ENCODE results near the gene TTC7B.

The TTC7B gene

GRCh38 chr14:90740946-90741681 lies 75.1 kb downstream of the TTC7B start:
- DNase-seq (ENCODE audit: low spot score), result no peak

DNA sequence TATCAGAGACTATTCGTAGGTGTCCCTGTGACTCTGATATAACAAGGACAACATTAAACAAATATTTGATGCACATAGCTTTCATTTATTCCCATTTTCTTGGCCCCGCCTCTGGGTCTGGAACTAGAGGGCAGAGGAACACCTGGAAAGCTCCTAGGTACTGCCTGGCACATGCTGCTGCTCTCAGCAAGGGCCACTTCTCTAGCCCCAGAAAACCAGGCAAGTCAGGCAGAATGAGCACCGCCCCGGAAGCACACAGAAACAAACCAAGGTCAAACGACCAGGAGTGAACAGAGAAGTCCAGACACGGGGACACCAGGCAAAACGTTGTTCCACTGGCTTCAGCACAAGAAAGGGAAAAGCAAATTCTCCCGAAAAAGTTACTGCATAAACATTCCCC lies 76.1 kb downstream of the TTC7B start:
- DNase-seq (ENCODE audit: low spot score), result no peak

GRCh38 chr14:90739318-90740068 lies 76.7 kb downstream of the TTC7B start:
- DNase-seq (ENCODE audit: low spot score), result no peak

DNA sequence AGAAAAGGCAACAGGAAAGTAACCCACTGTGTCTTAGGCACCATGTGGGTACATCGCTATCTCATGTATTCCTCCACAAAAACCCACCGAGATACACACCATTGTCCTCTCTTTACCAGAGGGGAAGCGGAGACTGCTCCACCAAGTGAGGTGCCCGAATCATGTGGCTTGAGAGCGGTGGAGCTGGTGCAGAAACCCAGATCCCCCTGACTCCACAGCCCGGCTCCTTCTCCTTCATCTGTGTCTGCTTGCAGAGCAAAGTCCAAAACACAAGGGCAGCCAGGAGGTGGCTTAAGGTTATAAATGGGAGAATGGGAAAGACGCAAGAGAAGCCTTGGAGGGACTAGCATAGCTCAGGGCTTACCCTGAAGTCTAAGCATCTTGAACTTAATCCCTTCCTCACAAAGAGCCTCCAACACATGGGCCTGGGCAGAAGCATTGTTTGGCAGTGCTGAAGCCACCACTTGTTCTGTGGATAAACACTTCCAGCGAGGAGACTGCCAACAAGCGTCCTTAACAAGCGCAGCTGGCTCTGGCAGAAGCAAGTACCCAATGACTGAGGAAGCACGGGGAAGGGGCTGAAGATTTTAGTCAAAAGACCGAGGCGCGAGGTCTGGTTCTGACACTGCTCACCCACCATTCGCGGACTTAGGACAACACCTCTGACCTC lies 83.0 kb downstream of the TTC7B start:
- DNase-seq (ENCODE audit: low spot score), result no peak

- DNase-seq (ENCODE audit: low spot score), result no peak
These were observed 83.5 kb downstream of the TTC7B start for GRCh38 chr14:90732718-90733117.

DNA sequence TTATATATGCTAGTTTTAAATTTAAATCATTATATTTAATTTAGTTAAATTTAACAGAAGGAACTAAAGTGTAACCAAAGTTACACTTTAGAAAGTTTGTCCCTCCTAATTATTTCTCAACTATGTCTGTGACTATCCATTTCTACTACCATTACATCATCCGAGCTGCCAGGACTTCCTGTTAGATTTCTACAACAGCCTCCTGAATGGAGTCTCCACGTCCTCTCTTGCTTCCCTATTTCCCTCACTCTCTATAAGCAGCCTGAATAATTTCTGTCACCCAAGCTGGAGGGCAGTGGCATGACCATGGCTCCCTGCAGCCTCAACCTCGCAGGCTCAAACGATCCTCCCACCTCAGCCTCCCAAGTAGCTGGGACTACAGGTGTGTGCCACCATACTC lies 84.1 kb downstream of the TTC7B start:
- no peak for DNase-seq (ENCODE audit: low spot score)

GRCh38 chr14:90731487-90731886 lies 84.7 kb downstream of the TTC7B start:
- DNase-seq (ENCODE audit: low spot score), result no peak

DNA sequence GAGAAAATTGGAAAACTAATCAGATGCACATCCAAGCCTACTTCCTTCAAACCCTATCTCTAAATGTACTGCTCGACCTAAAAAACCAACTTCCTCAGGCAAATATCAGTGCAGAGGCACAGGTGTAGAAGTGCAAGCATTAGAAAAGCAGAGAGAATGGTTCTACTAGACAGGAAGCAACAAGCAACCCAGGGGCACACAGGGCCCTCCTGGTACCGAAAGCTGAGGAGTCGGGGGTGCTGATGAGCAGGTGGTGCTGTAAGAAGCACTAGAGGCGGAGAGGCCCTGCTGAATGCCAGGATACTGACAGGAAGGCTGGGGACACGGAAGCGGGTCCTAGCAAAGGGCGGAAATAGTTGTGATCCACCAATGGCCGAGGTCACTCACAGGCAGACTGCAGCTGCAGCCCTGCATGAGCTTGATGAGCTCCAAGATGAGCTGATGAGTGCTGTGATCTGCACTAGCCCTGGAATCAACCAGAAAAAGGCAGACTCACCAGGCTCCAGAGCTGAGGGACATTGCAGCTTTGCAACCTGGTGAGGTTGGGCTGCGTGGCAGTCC lies 85.9 kb downstream of the TTC7B start:
- no peak for DNase-seq (ENCODE audit: low spot score)

GRCh38 chr14:90728951-90729350 lies 87.3 kb downstream of the TTC7B start:
- DNase-seq (ENCODE audit: low spot score), result no peak

DNA sequence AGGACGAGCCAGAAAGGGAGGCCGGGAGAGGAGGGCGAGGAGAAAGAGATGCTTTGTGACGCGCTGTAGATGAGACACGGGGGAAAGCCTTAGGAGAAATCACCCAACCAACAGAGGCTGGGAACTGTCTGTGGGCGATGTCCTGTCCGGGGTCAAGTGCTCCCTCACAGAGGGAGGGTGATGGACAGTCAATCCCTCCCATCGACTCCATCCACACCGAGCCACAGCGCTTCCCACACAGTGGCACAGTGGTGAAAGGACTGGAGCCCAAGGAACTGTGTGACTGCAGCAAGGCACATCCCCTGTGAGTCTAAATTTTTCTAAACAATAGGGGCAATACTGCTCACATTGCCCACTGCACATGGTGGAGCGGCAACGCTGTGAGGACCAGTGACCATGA lies 89.1 kb downstream of the TTC7B start:
- DNase-seq (ENCODE audit: low spot score), result no peak

DNA sequence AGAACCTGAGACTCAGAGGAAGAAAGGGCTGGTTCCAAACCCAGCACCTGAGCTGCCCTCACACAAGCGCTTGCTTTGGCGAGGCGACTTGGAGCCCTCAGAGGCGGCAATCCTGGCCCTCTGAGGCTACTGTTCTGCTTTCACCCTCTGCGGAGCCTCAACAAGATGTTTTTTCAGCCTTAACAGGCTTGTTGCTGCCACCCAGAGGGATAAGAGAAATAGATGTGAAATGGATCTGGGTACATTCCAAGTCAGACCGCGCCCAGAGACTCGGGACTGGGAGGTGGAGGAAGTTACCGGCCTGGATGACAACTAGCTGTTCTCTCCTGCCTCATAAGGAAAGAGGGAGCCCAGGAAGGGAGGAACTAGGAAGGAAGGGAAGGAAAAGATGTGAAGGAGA lies 89.6 kb downstream of the TTC7B start:
- DNase-seq (ENCODE audit: low spot score), result no peak

- DNase-seq (ENCODE audit: low spot score), result no peak
These were observed 91.4 kb downstream of the TTC7B start for GRCh38 chr14:90724866-90725265.

DNA sequence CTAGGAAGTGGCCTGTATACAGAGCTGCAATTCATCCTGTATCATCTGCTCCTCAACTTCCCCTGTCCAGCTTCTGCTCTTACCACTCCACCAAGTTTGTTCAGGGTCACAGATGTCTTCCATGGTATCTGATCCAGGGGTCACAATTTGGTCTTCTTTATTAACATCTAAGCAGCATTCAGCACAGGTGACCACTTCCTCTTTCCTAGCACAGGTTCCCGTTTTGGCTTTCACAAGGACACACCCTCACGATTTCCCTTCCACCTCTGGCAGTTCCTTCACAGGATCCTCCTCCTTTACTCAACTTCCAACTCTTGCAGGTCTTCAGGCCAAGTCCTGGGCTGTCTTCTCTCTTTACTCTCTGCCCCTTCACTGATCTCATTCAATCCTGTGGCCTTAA lies 93.6 kb downstream of the TTC7B start:
- no peak for DNase-seq (ENCODE audit: low spot score)

GRCh38 chr14:90721619-90722305 lies 94.5 kb downstream of the TTC7B start:
- no peak for DNase-seq (ENCODE audit: low spot score)

DNA sequence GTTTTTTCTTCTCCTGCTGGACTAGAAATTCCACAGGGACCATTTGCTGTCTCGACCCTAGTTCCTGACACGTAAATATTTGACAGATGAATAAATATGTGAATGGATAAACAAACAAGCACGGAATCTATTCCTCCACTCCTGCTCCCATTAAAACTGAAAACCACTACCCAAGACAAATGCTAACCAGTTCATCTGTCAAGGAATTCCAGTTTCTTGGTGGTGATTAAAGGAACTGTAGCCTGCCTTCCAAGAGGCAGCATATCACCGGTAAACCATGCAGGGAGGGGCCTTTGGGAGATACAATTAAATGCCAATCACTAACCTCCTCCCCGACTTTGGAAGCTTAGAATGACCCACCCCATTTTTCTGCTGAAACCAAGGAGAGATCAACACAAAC lies 95.4 kb downstream of the TTC7B start:
- DNase-seq (ENCODE audit: low spot score), result no peak

DNA sequence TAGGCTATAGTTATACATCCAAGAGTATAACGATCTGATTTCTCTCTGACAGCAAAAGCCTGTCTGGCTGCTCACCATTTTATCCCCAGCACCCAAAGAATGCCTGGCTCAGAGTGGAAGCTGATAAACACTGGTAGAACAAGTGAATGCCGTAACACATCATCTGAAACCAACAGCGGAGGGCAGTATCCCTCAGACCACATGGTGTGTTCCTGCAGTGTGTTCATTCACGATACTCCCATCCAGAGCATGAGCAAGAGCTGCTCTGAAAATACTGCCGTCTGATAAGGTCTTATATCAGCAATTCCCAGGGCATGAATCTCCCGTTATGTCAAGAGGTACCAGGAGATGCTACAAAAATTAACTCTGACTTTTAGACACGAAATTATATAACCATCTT lies 95.9 kb downstream of the TTC7B start:
- no peak for DNase-seq (ENCODE audit: low spot score)

- no peak for DNase-seq (ENCODE audit: low spot score)
These were observed 98.3 kb downstream of the TTC7B start for GRCh38 chr14:90717916-90718315.

- DNase-seq (ENCODE audit: low spot score), result no peak
These were observed 100.2 kb downstream of the TTC7B start for GRCh38 chr14:90715993-90716392.

DNA sequence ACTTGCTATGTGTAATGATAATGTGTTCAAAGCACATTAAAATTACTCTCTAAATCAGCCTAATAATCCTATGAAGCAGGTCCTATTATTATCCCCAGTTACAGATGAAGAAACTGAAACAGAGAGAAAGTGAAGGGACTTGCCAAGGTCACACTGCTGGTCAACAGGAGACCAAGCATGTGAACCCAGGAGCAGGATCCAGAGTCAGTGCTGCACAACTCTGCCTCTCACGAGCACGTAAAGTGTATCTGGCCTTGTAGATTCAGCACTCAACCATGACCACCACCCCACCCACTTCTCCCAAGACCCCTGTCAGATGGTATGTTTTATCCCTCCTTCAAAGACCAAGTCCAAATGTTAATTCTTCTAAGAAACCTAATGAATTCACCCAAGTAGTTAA lies 100.7 kb downstream of the TTC7B start:
- DNase-seq (ENCODE audit: low spot score), result no peak

GRCh38 chr14:90714811-90715210 lies 101.4 kb downstream of the TTC7B start:
- DNase-seq (ENCODE audit: low spot score), result no peak

DNA sequence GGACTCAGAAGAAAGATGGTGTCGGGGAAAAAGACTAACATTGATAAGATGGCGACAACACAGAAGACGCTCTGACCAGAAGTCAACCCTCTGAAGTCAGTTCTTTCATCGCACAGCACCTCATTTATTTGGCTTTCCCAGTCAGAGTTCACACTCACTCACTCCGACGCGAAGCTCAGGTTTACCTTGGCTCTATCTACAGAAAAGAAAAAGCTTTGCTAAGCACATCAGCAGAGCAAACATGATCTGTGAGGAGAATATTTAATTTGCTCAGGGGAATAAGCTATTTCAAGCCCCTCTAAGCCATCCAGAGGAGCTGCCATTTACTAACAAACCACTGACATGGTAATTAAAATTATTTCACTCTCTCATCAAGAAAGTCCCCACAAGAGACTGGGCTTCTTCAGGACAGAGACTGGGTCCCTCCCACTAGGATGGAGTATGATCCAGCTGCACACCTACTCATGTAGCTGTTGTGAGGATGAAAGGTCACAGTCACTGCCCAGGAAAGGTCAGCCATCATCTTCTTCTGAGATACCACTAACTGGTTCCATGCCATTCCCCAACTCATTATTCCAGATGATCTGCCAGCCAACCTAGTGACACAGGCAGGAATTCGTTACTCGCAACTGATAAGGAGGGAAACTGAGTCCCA lies 111.4 kb downstream of the TTC7B start:
- no peak for DNase-seq (ENCODE audit: low spot score)
